Measurements from ENCODE around the gene CCDC73. TPM values are rescaled to one million over a fixed set of nuclear protein-coding genes. Genes with fewer than 3 reads are reported as not detected.

The CCDC73 gene
- total RNA-seq, 1 donor from 2014 or later = not detected

DNA sequence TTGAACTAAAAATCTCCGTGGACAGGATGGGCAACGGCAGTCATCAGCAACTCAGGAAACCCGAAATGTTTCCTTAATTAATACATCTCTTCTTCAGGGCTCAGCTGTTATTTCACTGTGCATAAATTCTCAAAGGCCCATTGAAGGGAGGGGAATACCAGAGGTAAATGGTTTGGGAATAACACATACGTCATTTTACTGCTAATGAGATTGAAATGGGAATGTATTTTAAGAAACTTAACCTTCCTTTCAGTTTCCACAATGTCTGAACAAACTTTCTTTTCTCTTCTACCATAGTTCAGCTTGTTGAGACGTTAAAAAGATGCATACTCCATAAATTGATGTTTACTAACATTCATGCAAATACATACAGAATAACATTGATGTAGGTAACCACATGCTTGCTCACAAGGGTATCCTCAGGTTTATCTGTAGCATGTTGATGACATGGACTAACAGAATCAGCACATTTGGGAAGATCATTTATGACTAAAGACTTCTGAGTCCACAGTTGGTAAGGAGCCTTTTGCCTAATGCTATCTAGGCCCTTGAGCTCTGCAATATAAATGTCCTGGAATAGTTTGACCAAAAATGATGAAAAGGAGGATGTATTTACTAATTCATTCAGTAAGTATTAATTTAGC lies 27.6 kb upstream of the CCDC73 start:
- H3K36me3 Mint-ChIP-seq (ENCODE audit: unreplicated experiment) = no peaks in the 10 kb centered on the region
- TF ChIP-seq, protein P1, sequence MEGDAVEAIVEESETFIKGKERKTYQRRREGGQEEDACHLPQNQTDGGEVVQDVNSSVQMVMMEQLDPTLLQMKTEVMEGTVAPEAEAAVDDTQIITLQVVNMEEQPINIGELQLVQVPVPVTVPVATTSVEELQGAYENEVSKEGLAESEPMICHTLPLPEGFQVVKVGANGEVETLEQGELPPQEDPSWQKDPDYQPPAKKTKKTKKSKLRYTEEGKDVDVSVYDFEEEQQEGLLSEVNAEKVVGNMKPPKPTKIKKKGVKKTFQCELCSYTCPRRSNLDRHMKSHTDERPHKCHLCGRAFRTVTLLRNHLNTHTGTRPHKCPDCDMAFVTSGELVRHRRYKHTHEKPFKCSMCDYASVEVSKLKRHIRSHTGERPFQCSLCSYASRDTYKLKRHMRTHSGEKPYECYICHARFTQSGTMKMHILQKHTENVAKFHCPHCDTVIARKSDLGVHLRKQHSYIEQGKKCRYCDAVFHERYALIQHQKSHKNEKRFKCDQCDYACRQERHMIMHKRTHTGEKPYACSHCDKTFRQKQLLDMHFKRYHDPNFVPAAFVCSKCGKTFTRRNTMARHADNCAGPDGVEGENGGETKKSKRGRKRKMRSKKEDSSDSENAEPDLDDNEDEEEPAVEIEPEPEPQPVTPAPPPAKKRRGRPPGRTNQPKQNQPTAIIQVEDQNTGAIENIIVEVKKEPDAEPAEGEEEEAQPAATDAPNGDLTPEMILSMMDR (IDR thresholded peaks at IDR 0.05; ENCODE audit: partially characterized antibody, unreplicated experiment) = no peak

DNA sequence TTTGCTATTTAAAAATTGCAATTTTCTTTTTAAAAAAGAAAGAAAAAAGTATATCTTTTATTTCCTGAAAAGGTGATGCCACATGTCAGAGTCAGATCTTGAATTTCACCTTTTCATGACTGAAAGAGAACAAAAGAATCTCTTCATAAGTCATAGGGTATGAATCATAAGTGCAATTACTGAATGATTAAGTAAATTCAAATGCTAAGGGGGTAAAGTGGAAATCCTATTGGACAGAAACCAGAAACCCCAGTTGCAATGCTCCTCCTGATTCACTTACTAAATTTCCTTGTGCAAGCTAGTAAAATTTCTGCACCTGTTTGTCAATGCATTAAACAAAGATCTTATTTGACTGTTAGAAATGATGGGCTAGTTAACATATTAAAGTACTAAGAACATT lies 27.1 kb upstream of the CCDC73 start:
- DNase-seq = no peak
- no peak overlapping the region for H3K27ac Mint-ChIP-seq (ENCODE audit: unreplicated experiment)
- H3K36me3 Mint-ChIP-seq (ENCODE audit: unreplicated experiment) = no peaks in the 10 kb centered on the region
- peaks cover 3% of the 10 kb centered on the region for H3K9me3 Mint-ChIP-seq (ENCODE audit: unreplicated experiment)
- no peaks in the 10 kb centered on the region for H3K27me3 Mint-ChIP-seq (ENCODE audit: unreplicated experiment)
- H3K4me1 Mint-ChIP-seq (ENCODE audit: low read depth, unreplicated experiment) = no peaks in the 10 kb centered on the region
- TF ChIP-seq, protein P1 (IDR thresholded peaks at IDR 0.05; ENCODE audit: partially characterized antibody, unreplicated experiment) = no peak
- H3K4me3 Mint-ChIP-seq (ENCODE audit: unreplicated experiment) = no peak overlapping the region

More for the DNA sequence above, 27.6 kb upstream of the CCDC73 start:
- no peaks in the 10 kb centered on the region for H3K27me3 Mint-ChIP-seq (ENCODE audit: unreplicated experiment)
- H3K9me3 Mint-ChIP-seq (ENCODE audit: unreplicated experiment) = peaks cover 3% of the 10 kb centered on the region
- H3K4me1 Mint-ChIP-seq (ENCODE audit: low read depth, unreplicated experiment) = no peaks in the 10 kb centered on the region
- no peak overlapping the region for H3K4me3 Mint-ChIP-seq (ENCODE audit: unreplicated experiment)
- no peak overlapping the region for H3K27ac Mint-ChIP-seq (ENCODE audit: unreplicated experiment)
- no peak for DNase-seq

DNA sequence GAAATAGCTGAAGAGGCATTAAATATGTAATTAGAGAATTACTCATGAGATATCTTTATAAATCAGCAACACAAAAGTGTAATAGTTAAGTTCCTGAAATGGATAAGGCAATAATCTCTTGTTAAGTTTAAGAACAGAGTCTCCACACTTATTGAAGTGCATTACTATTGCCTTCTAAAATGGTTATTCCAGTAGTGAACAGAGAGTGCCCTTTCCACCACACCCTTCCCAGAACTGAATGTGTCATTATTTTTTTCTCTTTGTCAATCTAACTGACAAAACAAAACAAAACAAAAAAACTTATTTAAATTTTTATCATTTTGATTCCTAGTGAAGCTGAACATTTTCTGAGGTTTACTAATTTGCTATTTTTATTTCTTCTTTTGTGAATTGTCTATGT lies 26.0 kb upstream of the CCDC73 start:
- Mint-ChIP-seq H3K4me3 (ENCODE audit: unreplicated experiment) (no peak overlapping the region), H3K27ac (ENCODE audit: unreplicated experiment) (no peak overlapping the region), H3K36me3 (ENCODE audit: unreplicated experiment) (no peaks in the 10 kb centered on the region), H3K9me3 (ENCODE audit: unreplicated experiment) (peaks cover 3% of the 10 kb centered on the region), H3K4me1 (ENCODE audit: low read depth, unreplicated experiment) (no peaks in the 10 kb centered on the region), H3K27me3 (ENCODE audit: unreplicated experiment) (no peaks in the 10 kb centered on the region)
- DNase-seq = no peak
- TF ChIP-seq, protein P1 (IDR thresholded peaks at IDR 0.05; ENCODE audit: partially characterized antibody, unreplicated experiment) = no peak

DNA sequence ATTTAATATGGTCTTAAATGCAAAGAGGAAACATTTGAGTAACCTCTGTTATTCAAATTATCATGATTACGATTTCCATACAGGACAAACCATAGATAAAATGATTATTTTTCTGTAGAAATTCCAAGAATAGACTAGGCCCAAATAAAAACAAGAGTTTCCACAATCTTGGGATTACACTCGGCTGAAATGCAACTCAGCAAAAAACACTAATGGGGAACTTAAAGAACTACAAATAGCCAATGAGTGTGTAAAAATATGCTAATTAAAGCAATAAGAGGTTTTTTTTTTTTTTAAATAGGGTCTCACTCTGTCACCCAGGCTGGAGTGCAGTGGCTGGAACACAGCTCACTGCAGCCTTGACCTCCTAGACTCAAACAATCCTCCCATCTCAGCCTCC lies 24.7 kb upstream of the CCDC73 start:
- Mint-ChIP-seq H3K4me3 (ENCODE audit: unreplicated experiment) (no peak overlapping the region), H3K27ac (ENCODE audit: unreplicated experiment) (no peak overlapping the region), H3K4me1 (ENCODE audit: low read depth, unreplicated experiment) (no peaks in the 10 kb centered on the region), H3K9me3 (ENCODE audit: unreplicated experiment) (peaks cover 3% of the 10 kb centered on the region), H3K36me3 (ENCODE audit: unreplicated experiment) (no peaks in the 10 kb centered on the region), H3K27me3 (ENCODE audit: unreplicated experiment) (peaks cover 2% of the 10 kb centered on the region)
- TF ChIP-seq, protein P1 (IDR thresholded peaks at IDR 0.05; ENCODE audit: partially characterized antibody, unreplicated experiment) = no peak
- DNase-seq = no peak

DNA sequence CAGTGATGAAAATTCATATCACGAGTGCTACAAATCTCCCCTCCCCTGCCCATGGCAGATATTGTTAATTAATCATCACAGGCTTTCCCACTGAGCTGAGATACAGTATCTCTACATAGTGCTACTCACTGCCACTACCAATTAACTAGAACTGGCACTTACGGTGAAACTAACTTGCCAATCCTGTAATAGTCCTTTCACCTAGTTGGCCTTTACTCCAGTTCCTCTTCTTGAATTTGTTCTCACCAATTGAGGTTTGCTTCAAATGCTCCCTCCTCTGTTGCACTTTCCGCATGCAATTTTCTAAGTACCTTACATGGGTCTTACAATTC lies 23.4 kb upstream of the CCDC73 start:
- DNase-seq = no peak
- Mint-ChIP-seq H3K27me3 (ENCODE audit: unreplicated experiment) (peaks cover 2% of the 10 kb centered on the region), H3K27ac (ENCODE audit: unreplicated experiment) (no peak overlapping the region), H3K4me1 (ENCODE audit: low read depth, unreplicated experiment) (no peaks in the 10 kb centered on the region), H3K9me3 (ENCODE audit: unreplicated experiment) (peaks cover 3% of the 10 kb centered on the region), H3K4me3 (ENCODE audit: unreplicated experiment) (no peak overlapping the region), H3K36me3 (ENCODE audit: unreplicated experiment) (no peaks in the 10 kb centered on the region)
- TF ChIP-seq, protein P1 (IDR thresholded peaks at IDR 0.05; ENCODE audit: partially characterized antibody, unreplicated experiment) = no peak
